AG04450 (cell line): ENCODE data around the gene SLC12A7. TPM values are rescaled to one million over a fixed set of nuclear protein-coding genes. Genes with fewer than 3 reads are reported as not detected.

Experiments
- CTCF ChIA-PET: fragments of 300-600, 350-600 bp; formaldehyde crosslinking; extraction: SDS; loops from one replicate; lab custom pipeline; 2022; ENCODE audit warnings: antibody characterized with exemption, inconsistent platforms; lab: Charles Lee
- POLR2A ChIA-PET: fragments of 350-600 bp; formaldehyde crosslinking; extraction: SDS; loops from one replicate; lab custom pipeline; 2021; ENCODE audit warnings: antibody characterized with exemption, inconsistent platforms; lab: Yijun Ruan, JAX
- DNase-seq: peaks from one replicate; pipeline ENCODE4 v3.0.0-alpha.2; 2011; ENCODE audit warnings: low read depth, low spot score
- H3K27ac ChIP-seq: one replicate; pipeline ENCODE4 v1.5.1; 2012; ENCODE audit warnings: low read depth, low read length, control low read depth
- H3K27me3 ChIP-seq: one replicate; pipeline ENCODE4 v1.6.0; 2012; ENCODE audit warnings: low read length; ENCODE audit not compliant: control insufficient read depth, insufficient read depth
- H3K4me3 ChIP-seq: 2 replicates; pipeline ENCODE4 v1.5.1; 2011; ENCODE audit warnings: mild to moderate bottlenecking, low read depth, low read length, control low read depth
- H3K9me3 ChIP-seq: 2 replicates; pipeline ENCODE4 v1.5.1; 2012; ENCODE audit warnings: low read length; ENCODE audit not compliant: control insufficient read depth, insufficient read depth
- CTCF ChIP-seq: IDR thresholded peaks from 2 replicates; pipeline ENCODE4 v1.5.1; 2011; ENCODE audit warnings: low read depth, low read length, control low read depth, inconsistent platforms
- polyA plus RNA-seq: library from polyadenylated mRNA; depleted of rRNA; stranded (reverse); fragments of >200 nt; gene quantifications from 2 replicates; pipeline ENCODE4 v1.2.3, GENCODE V29; 2011

Gene SLC12A7
- polyA plus RNA-seq, 1 experiment = 0.56 TPM

GRCh38 chr5:1021136-1021968, 90.5 kb downstream of the SLC12A7 start:
- Histone ChIP-seq H3K9me3 (peaks cover 2% of the 10 kb centered on the region; the same call in 1 of the 2 replicates), H3K27me3 (peaks cover 11% of the 10 kb centered on the region), H3K27ac (no peak overlapping the region), H3K4me3 (no peak overlapping the region)
- CTCF ChIA-PET = no interaction called here
- TF ChIP-seq CTCF = no peak
- POLR2A ChIA-PET = no interaction called here
- DNase-seq = no peak

- H3K4me3 ChIP-seq = no peak overlapping the region
- TF ChIP-seq CTCF = no peak
- H3K27me3 ChIP-seq = peaks cover 12% of the 10 kb centered on the region
- ChIA-PET CTCF (interaction anchor here (0.6 kb wide), 1 partner anchor 189 kb away, joined by 3 read pairs; no protein-coding TSS in a partner anchor), POLR2A (no interaction called here)
- no peak overlapping the region for H3K27ac ChIP-seq
- no peak for DNase-seq
- no peaks in the 10 kb centered on the region for H3K9me3 ChIP-seq
Observed at GRCh38 chr5:1020452-1020961, 91.4 kb downstream of the SLC12A7 start.

DNA sequence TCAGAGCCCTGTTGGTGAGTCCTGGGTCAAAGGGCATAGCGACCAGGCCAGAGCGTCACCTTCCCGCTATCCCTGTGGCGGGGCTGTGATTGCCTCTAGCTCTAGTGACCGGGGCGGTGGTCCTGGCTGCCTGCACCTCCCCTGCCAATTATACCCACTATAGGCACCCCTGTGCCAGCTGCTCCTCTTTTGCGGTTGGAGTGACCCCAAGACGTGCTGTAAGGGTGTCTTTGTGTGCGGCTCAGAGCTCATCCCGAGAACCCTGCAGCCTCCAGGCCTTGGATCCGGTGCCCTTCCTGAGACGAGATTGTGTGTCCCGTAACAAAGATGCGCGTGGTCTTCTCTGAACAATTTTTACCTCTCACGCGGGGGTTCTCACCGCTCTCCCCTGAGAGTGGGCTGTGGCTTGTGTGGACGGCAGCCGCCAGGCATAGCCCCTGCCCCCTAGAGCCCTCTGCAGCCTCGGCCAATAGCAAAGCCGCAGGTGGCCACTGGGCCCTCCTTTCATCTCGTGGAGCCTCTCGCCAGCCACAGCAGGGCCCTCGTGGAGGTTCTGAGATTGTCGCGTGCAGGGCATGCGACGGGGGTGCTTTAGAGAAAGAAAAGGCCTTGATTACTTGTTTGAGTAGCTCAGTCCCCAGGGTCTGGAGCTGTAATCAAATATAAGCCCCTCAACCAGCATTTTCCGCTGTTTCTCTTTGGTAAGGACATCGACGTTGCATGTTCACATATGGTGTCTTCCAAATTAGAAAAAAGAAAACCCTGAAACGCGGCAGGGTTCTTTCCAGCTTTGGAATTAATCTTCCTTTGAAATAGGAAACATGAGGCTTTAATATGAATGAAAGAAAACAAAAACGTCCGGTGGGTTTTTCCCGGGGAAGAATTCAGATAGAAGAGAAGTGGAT, 92.6 kb downstream of the SLC12A7 start:
- no peaks in the 10 kb centered on the region for H3K9me3 ChIP-seq
- no peak overlapping the region for H3K27ac ChIP-seq
- POLR2A ChIA-PET = no interaction called here
- no peak for DNase-seq
- H3K27me3 ChIP-seq = peaks cover 16% of the 10 kb centered on the region
- TF ChIP-seq CTCF = no peak
- CTCF ChIA-PET = no interaction called here
- no peak overlapping the region for H3K4me3 ChIP-seq

DNA sequence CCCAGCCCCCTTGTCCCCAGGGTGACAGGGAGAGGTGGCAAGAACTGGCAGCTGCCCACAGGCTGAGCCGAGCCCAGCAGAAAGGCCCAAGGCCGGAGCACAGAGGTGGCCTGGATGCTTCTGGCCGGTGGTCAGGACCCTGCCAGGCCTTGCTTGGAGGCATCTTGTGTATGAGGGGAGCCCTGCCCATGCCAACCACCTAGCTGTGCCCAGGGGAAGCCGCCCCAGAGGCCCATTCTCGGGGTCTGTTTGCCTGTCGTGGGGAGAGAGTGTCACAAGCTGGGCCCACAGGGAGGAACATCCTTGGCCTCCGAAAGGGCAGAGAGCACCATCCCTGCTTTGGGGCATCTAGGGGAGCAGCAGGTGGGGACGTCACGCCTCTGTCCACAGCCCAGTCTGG, 93.3 kb downstream of the SLC12A7 start:
- no peak overlapping the region for H3K4me3 ChIP-seq
- no peak overlapping the region for H3K27ac ChIP-seq
- CTCF ChIA-PET = no interaction called here

More for the DNA sequence above, 93.3 kb downstream of the SLC12A7 start:
- Histone ChIP-seq H3K27me3 (peaks cover 16% of the 10 kb centered on the region), H3K9me3 (no peaks in the 10 kb centered on the region)
- POLR2A ChIA-PET = interaction anchor here (0.6 kb wide), 1 partner anchor 133 kb away, joined by 3 read pairs; no protein-coding TSS in a partner anchor
- no peak for DNase-seq
- TF ChIP-seq CTCF = no peak
